ENCODE measurements around the gene DCAF4L1.

DCAF4L1 gene

GRCh38 chr4:41934901-41935651 is 46.5 kb upstream of the DCAF4L1 start, which contains the start of gene TMEM33 (continued):
- TF ChIP-seq ZNF24 (tag by site-specific recombination; IDR thresholded peaks at IDR 0.05) (0 out of 2 replicates have a peak, but pooled peaks have one; percentile 17), ZNF76 (tag by site-specific recombination; IDR thresholded peaks at IDR 0.05; ENCODE audit: borderline replicate concordance, low read depth) (peak; percentile 87), ZNF398 (tag by site-specific recombination; IDR thresholded peaks at IDR 0.05) (peak; percentile 49)

GRCh38 chr4:41935652-41936021 is 45.9 kb upstream of the DCAF4L1 start:
- no peaks in the 10 kb centered on the region for H3K4me1 ChIP-seq (ENCODE audit: control insufficient read depth, insufficient read depth, low read length)
- ChIA-PET POLR2A (interaction anchor here (1.6 kb wide), 1 partner anchor 55 kb away, joined by 9 read pairs; the partner anchor contains the start of gene SLC30A9), CTCF (interaction anchor here (0.5 to 1.0 kb wide), 2 partner anchors 11 to 22 kb away, joined by 3 to 4 read pairs; no protein-coding TSS in a partner anchor)
- peak overlapping the region; percentile 77 for H3K27ac ChIP-seq (ENCODE audit: extremely low read depth, low read depth, low read length)
- H3K4me3 ChIP-seq (ENCODE audit: low read depth, low read length) = peak overlapping the region; percentile 96
- H3K36me3 ChIP-seq (ENCODE audit: control insufficient read depth in 2 of 2, insufficient read depth in 1 of 2, low read length in 2 of 2) = peaks cover 5 to 22% of the 10 kb centered on the region in 2 experiments; a peak in 2 of 3 replicates
- H3K9me3 ChIP-seq (ENCODE audit: control insufficient read depth, insufficient read depth, low read depth, low read length) = no peaks in the 10 kb centered on the region
- TF ChIP-seq ZFP37 (tag by site-specific recombination; IDR thresholded peaks at IDR 0.05) (no peak), IKZF3 (tag by site-specific recombination; IDR thresholded peaks at IDR 0.05) (no peak), PRDM4 (tag by site-specific recombination; IDR thresholded peaks at IDR 0.05) (no peak), ZNF600 (tag by site-specific recombination; IDR thresholded peaks at IDR 0.05) (no peak), ZNF239 (tag by site-specific recombination; IDR thresholded peaks at IDR 0.05) (no peak), ZNF354C (tag by site-specific recombination; IDR thresholded peaks at IDR 0.05; ENCODE audit: borderline replicate concordance, low read depth) (no peak), KLF17 (tag by site-specific recombination; IDR thresholded peaks at IDR 0.05) (no peak), ZBTB26 (tag by site-specific recombination; optimal IDR thresholded peaks at IDR 0.05) (no peak), ZSCAN4 (tag by site-specific recombination; IDR thresholded peaks at IDR 0.05) (no peak), ZSCAN30 (tag by site-specific recombination; IDR thresholded peaks at IDR 0.05) (no peak), PRDM10 (tag by site-specific recombination; IDR thresholded peaks at IDR 0.05) (no peak), SCRT2 (tag by site-specific recombination; IDR thresholded peaks at IDR 0.05) (peak; percentile 65; the same call in 1 of the 2 replicates), GLIS2 (tag by site-specific recombination; IDR thresholded peaks at IDR 0.05) (no peak), MYNN (tag by site-specific recombination; IDR thresholded peaks at IDR 0.05; ENCODE audit: borderline replicate concordance) (no peak), PATZ1 (tag by site-specific recombination; IDR thresholded peaks at IDR 0.05) (peak; percentile 23; the same call in 1 of the 2 replicates), ZNF16 (tag by site-specific recombination; IDR thresholded peaks at IDR 0.05; ENCODE audit: low read depth) (no peak), ZNF335 (tag by site-specific recombination; conservative IDR thresholded peaks at IDR 0.05) (peak; percentile 50; the same call in 1 of the 2 replicates)
